Measurements from ENCODE around the gene ITPRID2. TPM values are rescaled to one million over a fixed set of nuclear protein-coding genes. Genes with fewer than 3 reads are reported as not detected.

The ITPRID2 gene
- total RNA-seq, 1 donor from 2014 or later: 109 TPM

DNA sequence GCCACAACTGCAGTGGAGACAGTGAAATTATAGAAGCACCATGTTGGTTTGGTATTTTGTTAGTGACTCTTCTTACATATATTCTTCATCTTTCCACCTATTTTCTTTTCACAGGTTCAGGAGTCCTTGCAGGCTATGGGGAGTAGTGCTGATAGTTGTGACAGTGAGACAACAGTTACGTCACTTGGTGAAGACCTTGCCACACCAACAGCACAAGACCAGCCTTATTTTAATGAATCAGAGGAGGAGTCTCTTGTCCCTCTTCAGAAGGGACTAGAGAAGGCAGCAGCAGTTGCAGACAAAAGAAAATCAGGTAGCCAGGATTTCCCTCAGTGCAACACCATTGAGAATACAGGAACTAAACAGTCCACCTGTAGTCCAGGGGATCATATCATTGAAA is 23.6 kb downstream of the ITPRID2 start:
- TF ChIP-seq, protein P1, sequence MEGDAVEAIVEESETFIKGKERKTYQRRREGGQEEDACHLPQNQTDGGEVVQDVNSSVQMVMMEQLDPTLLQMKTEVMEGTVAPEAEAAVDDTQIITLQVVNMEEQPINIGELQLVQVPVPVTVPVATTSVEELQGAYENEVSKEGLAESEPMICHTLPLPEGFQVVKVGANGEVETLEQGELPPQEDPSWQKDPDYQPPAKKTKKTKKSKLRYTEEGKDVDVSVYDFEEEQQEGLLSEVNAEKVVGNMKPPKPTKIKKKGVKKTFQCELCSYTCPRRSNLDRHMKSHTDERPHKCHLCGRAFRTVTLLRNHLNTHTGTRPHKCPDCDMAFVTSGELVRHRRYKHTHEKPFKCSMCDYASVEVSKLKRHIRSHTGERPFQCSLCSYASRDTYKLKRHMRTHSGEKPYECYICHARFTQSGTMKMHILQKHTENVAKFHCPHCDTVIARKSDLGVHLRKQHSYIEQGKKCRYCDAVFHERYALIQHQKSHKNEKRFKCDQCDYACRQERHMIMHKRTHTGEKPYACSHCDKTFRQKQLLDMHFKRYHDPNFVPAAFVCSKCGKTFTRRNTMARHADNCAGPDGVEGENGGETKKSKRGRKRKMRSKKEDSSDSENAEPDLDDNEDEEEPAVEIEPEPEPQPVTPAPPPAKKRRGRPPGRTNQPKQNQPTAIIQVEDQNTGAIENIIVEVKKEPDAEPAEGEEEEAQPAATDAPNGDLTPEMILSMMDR (conservative IDR thresholded peaks at IDR 0.05): no peak
- Mint-ChIP-seq H3K27ac (no peak overlapping the region), H3K4me3 (no peak overlapping the region), H3K4me1 (ENCODE audit: unreplicated experiment) (no peaks in the 10 kb centered on the region), H3K27me3 (no peaks in the 10 kb centered on the region), H3K9me3 (no peaks in the 10 kb centered on the region), H3K36me3 (peaks cover 49% of the 10 kb centered on the region)
- DNase-seq (ENCODE audit: extremely low spot score, unreplicated experiment): no peak

DNA sequence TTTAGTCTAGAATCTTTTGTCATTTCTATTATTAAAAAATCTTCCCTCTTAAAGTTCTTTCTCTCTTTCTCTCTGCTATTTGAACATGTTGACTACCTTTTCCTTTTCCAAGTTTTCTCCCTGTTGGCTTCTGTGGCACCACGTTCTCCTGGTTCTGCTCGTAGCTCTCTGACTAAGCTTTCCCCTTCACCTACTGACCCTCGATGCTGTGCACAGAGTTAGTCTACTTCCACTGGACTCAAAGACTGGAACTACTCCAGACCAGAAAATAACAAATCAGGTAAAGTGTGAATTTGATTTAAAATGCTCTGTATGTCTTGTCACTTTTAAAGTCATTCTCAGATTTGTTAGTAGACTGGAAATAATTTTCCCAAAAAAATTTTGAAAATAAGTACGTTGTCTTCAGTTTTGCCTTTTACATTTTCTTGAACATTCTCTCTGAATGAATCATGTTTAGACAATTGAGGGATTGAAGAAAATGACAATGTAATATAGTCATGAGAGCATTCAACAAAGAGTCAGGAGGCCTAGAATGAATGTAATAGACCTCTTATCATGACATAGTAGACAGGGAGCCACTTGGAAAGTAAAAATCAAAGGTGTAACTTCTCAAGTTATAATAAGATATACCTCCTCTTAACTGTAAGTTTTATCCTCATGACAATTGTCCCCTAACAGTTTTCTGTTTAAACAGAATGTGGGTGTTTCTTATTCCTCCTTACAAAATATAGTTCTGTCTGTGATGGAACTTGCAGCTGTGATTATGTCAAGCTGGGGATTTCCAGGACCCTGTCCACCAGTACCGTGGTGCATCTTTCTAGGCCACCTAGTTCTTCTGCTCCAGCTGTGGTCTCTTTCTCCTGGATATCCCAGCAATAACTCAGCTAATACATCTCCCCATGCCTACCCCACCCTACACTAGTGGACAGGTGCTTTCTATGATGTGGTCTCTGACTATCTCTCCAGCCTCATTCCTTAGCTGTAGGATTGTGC is 25.5 kb downstream of the ITPRID2 start:
- Mint-ChIP-seq H3K27ac (no peak overlapping the region), H3K4me3 (no peak overlapping the region), H3K4me1 (ENCODE audit: unreplicated experiment) (no peaks in the 10 kb centered on the region), H3K9me3 (no peaks in the 10 kb centered on the region), H3K27me3 (no peaks in the 10 kb centered on the region), H3K36me3 (peaks cover 42% of the 10 kb centered on the region)
- no peak for DNase-seq (ENCODE audit: extremely low spot score, unreplicated experiment)
- TF ChIP-seq, protein P1 (conservative IDR thresholded peaks at IDR 0.05): no peak

DNA sequence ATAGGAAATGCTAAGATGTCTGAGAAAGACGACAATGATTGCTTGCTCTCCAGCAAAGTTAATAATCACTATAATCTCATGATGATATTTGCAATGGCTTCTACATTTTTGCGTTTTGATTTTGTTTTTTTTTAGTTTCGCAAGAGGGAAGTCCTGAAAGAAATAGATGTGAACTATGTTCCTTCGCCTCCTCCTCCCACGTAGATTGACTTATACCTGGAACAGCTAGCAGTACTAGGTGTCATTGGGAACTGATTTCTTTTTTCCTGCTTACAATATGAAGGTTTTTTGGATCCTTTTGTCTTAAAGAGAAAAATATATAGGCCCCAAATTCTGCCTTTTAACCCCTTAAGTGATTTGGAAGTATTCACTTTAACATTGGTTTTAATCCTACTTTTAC is 26.7 kb downstream of the ITPRID2 start:
- Mint-ChIP-seq H3K36me3 (peaks cover 49% of the 10 kb centered on the region), H3K27ac (no peak overlapping the region), H3K27me3 (no peaks in the 10 kb centered on the region), H3K4me3 (no peak overlapping the region), H3K4me1 (ENCODE audit: unreplicated experiment) (no peaks in the 10 kb centered on the region), H3K9me3 (no peaks in the 10 kb centered on the region)
- TF ChIP-seq, protein P1 (conservative IDR thresholded peaks at IDR 0.05): no peak
- DNase-seq (ENCODE audit: extremely low spot score, unreplicated experiment): no peak

DNA sequence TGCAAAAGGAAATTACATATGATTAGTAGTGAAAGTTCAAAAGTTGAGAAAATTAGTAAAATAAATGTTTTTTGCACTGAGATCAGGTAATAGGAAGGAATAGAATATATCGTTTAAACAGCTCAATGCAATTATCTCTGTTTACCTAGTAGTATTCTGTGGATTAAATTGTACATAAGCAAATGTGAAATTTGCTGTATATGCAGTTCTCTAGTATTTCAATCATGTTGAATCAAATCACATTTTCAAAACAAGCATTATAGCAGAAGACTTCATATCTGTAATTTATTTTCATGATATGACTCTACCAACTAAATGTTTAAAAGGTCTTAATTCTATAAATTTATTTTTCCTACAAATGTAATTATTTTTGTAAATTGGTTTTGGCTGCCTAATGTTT is 31.6 kb downstream of the ITPRID2 start:
- no peak for DNase-seq (ENCODE audit: extremely low spot score, unreplicated experiment)
- Mint-ChIP-seq H3K9me3 (no peaks in the 10 kb centered on the region), H3K27ac (no peak overlapping the region), H3K4me3 (no peak overlapping the region), H3K36me3 (peaks cover 51% of the 10 kb centered on the region), H3K27me3 (no peaks in the 10 kb centered on the region), H3K4me1 (ENCODE audit: unreplicated experiment) (peaks cover 4% of the 10 kb centered on the region)
- TF ChIP-seq, protein P1 (conservative IDR thresholded peaks at IDR 0.05): no peak

DNA sequence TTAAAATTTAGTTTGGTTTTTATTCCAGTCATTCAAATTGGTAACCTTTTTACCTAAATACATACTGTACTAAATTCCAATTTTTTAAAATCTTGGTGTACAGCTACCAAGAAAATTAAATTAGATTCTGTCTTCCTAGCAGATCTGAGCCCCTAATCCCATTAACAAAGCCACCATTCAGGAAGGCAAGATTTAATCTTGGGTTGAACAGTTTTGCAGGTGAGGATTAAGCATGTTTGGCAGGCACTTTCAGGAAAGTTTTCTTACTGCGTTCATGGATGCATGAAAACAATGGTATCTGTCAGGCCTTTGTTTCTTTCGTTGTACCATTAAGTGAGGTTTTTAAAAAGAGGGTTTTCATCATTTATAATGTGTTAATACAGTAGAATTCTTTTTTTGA is 32.8 kb downstream of the ITPRID2 start:
- Mint-ChIP-seq H3K27ac (no peak overlapping the region), H3K36me3 (peaks cover 46% of the 10 kb centered on the region), H3K9me3 (no peaks in the 10 kb centered on the region), H3K27me3 (no peaks in the 10 kb centered on the region), H3K4me3 (no peak overlapping the region), H3K4me1 (ENCODE audit: unreplicated experiment) (peaks cover 4% of the 10 kb centered on the region)
- DNase-seq (ENCODE audit: extremely low spot score, unreplicated experiment): no peak
- TF ChIP-seq, protein P1 (conservative IDR thresholded peaks at IDR 0.05): no peak

All from type B pancreatic cell (in vitro differentiated cells).